RWPE1 (cell line): ENCODE data around the gene GTF3C1.

Source experiments
- CTCF ChIA-PET: fragments of 350-600 bp; sonication (Branson Sonifier 250); formaldehyde crosslinking; extraction: SDS; loops from one replicate; lab custom pipeline; 2021; lab: Yijun Ruan, JAX
- POLR2A ChIA-PET: fragments of 400-600 bp; formaldehyde crosslinking; extraction: SDS; loops from one replicate; lab custom pipeline; 2020; ENCODE audit warnings: antibody characterized with exemption; ENCODE audit not compliant: low non-redundant PET; lab: Yijun Ruan, JAX
- DNase-seq: peaks from one replicate; pipeline ENCODE4 v3.0.0; 2012; ENCODE audit warnings: low spot score
- H3K27ac ChIP-seq: fragments of 450-650 bp; 2 replicates; pipeline ENCODE4 v1.5.1; 2017
- TF ChIP-seq, protein P1 (sequence below): fragments of 450-650 bp; conservative IDR thresholded peaks from 2 replicates; pipeline ENCODE4 v1.5.1; 2017; ENCODE audit warnings: low read depth, mild to moderate bottlenecking

The GTF3C1 gene

DNA sequence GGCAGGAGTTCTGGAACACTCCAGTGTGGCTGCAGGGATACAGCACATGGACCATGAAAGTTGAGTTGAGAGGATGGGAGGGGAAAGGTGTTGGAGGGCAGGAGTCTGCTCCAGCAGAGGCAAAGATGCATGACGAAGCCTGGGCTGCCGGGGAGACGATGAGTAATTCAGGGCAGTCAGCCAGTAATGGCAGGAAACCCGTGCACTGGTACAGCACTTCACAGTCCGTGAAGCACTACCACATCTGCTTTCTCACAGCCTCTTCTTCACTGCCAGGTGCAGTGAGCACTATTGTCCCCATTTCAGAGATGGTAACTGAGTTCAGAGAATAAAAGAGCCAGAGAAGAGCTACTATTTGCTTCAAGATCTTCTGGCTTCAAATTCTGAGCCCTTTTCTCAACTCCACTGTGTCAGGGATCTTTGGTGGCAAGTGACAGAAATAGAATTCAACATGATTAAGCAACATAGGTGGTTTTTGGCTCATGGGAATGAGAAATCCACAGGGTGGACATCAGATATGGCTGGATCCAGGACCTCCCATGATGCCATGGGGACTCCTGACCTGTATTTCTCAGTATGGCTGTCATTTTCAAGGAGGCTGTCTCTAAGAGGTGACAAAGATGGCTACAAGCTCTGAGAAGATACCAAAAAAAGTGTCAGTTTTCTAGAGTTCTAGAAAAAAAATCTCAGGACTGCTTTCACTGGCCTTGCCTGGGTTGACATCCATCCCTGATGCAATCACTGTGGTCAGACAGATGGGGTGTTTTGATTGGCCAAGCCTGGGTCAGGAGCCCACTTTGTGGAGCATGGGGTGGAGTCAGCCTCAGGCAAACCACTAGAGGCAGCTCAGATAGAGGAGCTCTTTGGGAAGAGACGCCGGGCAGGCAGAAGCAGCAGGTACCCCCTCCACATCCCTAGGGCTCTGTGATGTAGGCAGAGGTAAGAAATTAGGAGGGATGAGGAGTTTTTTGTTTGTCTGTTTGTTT is 123.0 kb downstream of the GTF3C1 start:
- TF ChIP-seq, protein P1, sequence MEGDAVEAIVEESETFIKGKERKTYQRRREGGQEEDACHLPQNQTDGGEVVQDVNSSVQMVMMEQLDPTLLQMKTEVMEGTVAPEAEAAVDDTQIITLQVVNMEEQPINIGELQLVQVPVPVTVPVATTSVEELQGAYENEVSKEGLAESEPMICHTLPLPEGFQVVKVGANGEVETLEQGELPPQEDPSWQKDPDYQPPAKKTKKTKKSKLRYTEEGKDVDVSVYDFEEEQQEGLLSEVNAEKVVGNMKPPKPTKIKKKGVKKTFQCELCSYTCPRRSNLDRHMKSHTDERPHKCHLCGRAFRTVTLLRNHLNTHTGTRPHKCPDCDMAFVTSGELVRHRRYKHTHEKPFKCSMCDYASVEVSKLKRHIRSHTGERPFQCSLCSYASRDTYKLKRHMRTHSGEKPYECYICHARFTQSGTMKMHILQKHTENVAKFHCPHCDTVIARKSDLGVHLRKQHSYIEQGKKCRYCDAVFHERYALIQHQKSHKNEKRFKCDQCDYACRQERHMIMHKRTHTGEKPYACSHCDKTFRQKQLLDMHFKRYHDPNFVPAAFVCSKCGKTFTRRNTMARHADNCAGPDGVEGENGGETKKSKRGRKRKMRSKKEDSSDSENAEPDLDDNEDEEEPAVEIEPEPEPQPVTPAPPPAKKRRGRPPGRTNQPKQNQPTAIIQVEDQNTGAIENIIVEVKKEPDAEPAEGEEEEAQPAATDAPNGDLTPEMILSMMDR: no peak
- ChIA-PET POLR2A (no interaction called here), CTCF (interaction anchor here (0.6 kb wide), 1 partner anchor 40 kb away, joined by 3 read pairs; no protein-coding TSS in a partner anchor)
- DNase-seq: peak; percentile 86
- no peak overlapping the region for H3K27ac ChIP-seq

DNA sequence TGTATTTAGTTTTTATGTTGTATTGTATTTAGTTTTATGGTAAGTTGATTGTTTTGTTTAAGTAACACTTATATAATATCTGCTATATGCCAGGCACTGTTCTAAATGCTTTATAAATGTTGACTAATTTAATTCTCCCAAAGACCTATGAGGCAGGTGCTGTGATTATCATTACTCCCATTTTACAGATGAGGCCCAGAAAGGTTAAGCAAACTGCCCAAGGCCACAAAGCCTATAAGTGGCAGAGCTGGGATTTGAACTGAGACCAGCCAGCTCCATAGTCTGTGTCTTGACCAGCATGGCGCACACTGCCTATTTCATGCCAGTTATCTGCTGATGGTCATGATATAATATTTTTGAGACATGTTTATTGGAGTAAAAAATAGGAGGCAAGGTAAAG is 123.8 kb downstream of the GTF3C1 start:
- no peak overlapping the region for H3K27ac ChIP-seq
- CTCF ChIA-PET: no interaction called here
- TF ChIP-seq, protein P1: no peak
- DNase-seq: no peak
- POLR2A ChIA-PET: no interaction called here

DNA sequence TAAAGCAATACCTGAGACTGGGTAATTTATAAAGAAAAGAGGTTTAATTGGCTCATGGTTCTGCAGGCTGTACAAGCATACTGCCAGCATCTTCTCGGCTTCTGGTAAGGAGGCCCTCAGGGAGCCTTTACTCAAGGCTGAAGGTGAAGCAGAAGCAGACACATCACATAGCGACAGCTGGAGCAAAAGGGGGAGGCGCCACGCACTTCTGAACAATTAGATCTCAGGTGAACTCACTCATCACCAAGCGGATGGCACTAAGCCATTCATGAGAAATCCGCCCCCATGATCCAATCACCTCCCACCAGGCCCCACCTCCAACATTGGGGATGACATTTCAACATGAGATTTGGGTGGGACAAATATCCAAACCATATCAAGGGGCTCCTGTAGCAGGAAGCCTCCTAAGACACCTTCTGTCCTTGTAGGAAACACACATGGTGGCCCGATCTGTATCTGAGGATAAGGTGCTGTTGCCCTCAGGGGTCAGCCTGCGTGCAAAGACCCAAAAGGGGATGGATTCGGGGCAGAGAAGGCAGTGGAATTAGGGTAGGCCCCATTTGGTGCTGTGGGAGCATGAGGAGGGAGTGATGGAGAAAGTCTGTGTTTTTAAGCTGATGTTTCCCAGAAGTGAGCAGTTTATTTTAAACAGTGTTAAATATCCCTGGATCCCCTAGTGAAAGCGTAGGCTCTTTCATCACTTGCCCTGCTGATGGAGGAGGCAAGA is 124.8 kb downstream of the GTF3C1 start:
- TF ChIP-seq, protein P1: no peak
- no peak for DNase-seq
- POLR2A ChIA-PET: no interaction called here
- CTCF ChIA-PET: no interaction called here
- H3K27ac ChIP-seq: no peak overlapping the region

DNA sequence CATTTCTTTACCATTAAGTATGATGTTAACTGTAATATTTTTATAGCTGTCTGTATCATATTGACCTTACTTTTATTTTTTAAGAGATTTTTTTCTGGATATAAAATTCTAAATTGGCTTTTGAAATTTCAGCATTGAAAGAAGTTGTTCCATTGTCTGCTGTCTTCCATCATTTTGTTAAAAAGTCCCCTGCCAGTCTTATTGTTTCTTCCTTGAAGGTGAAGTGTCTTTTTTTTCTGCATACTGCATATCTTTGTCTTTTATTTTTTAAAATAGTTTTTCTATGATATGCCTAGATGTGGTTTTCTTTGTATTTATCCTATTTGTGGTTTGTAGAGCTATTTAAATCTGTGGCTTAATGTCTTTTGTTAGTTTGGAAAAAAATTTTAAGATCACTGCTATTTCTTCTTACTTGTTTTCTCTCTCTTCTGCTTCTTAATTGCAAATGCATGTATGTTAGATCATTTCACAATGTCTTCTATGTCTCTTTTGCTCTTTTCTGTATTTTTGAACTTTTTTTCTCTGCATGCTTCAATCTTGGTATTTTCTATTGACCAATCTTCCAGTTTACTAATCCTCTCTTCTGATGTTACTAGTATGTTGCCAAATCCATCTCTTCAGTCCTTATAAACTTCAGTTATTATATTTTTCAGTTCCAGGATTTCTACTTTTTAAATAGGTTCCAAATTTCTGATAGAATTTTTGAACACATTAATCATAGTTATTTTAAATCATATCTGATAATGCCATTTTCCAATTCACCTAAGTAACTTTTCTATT is 127.6 kb downstream of the GTF3C1 start:
- ChIA-PET POLR2A (no interaction called here), CTCF (interaction anchor here (0.7 kb wide), 1 partner anchor 192 kb away, joined by 4 read pairs; no protein-coding TSS in a partner anchor)
- TF ChIP-seq, protein P1: no peak
- DNase-seq: no peak
- H3K27ac ChIP-seq: no peak overlapping the region

DNA sequence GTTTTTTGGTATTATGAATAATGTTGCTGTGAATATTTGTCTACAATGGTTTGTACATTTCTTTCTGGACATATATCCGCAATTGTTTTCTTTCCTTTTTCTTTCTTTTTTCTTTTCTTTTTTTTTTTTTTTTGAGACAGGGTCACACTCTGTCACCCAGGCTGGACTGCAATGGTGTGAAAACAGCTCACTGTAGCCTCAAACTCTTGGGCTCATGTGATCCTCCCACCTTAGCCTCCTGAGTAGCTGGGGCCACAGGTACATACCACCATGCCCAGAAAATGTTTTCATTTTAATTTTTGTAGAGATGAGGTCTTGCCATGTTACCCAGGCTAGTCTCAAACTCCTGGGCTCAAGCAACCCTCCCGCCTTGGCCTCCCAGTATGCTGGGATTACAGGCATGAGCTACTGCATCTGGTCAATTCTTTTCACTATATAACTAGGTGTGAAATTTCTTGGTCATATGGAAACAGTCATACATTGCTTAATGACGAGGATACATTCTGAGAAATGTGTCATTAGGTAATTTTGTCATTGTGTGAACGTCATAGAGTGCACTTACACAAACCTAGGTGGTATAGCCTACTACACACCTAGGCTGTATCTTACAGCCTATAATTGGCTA is 132.6 kb downstream of the GTF3C1 start:
- ChIA-PET CTCF (interaction anchor here (0.6 kb wide), 1 partner anchor 24 kb away, joined by 4 read pairs; no protein-coding TSS in a partner anchor), POLR2A (no interaction called here)
- DNase-seq: no peak
- TF ChIP-seq, protein P1: no peak
- H3K27ac ChIP-seq: no peak overlapping the region
